Measurements from ENCODE around the gene MYO15A. TPM values are rescaled to one million over a fixed set of nuclear protein-coding genes. Genes with fewer than 3 reads are reported as not detected.

MYO15A gene
- total RNA-seq, 1 experiment from 2014 or later: 0.26 TPM

- TF ChIP-seq EZH2phosphoT487 (IDR thresholded peaks at IDR 0.05; ENCODE audit: borderline replicate concordance, low read length): no peak
- TF ChIP-seq EZH2 (IDR thresholded peaks at IDR 0.05; ENCODE audit: low read length, unreplicated experiment): no peak
- TF ChIP-seq CTCF (conservative IDR thresholded peaks at IDR 0.05; ENCODE audit: low read depth, low read length): no peak
Observed at GRCh38 chr17:18176176-18176575, 67.6 kb downstream of the MYO15A start.

GRCh38 chr17:18177133-18177532 is 68.6 kb downstream of the MYO15A start:
- H2AFZ ChIP-seq (ENCODE audit: low read length): no peak overlapping the region
- H3K4me3 ChIP-seq (ENCODE audit: low read length): no peak overlapping the region
- H3K79me2 ChIP-seq (ENCODE audit: low read length): 0 out of 2 replicates have a peak, but pooled peaks cover under 1% of the 10 kb centered on the region
- no peak for DNase-seq
- H3K27me3 ChIP-seq (ENCODE audit: low read length): no peaks in the 10 kb centered on the region
- no peak overlapping the region for H3K9ac ChIP-seq (ENCODE audit: low read length)
- ChIA-PET CTCF (no interaction called here), POLR2A (ENCODE audit: unreplicated experiment) (no interaction called here)
- TF ChIP-seq EZH2 (IDR thresholded peaks at IDR 0.05; ENCODE audit: low read length, unreplicated experiment) (no peak), CTCF (conservative IDR thresholded peaks at IDR 0.05; ENCODE audit: low read depth, low read length) (no peak), EZH2phosphoT487 (IDR thresholded peaks at IDR 0.05; ENCODE audit: borderline replicate concordance, low read length) (no peak)
- intact Hi-C loops (cut with micrococcal nuclease): no loop called here
- no peak overlapping the region for H3K4me2 ChIP-seq (ENCODE audit: low read length)
- peaks cover 13% of the 10 kb centered on the region for H3K4me1 ChIP-seq (ENCODE audit: insufficient read depth, low read length)
- no peaks in the 10 kb centered on the region for H3K9me2 ChIP-seq (replicated peaks; ENCODE audit: low read length)
- no TSS peak for BruUV-seq (replicated peaks)
- H3F3A ChIP-seq (ENCODE audit: low read length, unreplicated experiment): no peaks in the 10 kb centered on the region
- no peaks in the 10 kb centered on the region for H4K20me1 ChIP-seq (ENCODE audit: low read length)
- no peaks in the 10 kb centered on the region for H3K36me3 ChIP-seq (ENCODE audit: low read depth, low read length)
- ATAC-seq: no peak
- no peaks in the 10 kb centered on the region for H3K9me3 ChIP-seq (ENCODE audit: low read length)
- H3K27ac ChIP-seq (ENCODE audit: low read length): no peak overlapping the region

More at GRCh38 chr17:18176176-18176575, 67.6 kb downstream of the MYO15A start:
- DNase-seq: no peak
- H3K27me3 ChIP-seq (ENCODE audit: low read length): no peaks in the 10 kb centered on the region
- no peaks in the 10 kb centered on the region for H3K9me2 ChIP-seq (replicated peaks; ENCODE audit: low read length)
- H2AFZ ChIP-seq (ENCODE audit: low read length): no peak overlapping the region
- H3K4me1 ChIP-seq (ENCODE audit: insufficient read depth, low read length): peaks cover 4% of the 10 kb centered on the region; the same call in 1 of the 2 replicates
- ChIA-PET CTCF (interaction anchor here (0.5 kb wide), 1 partner anchor 97 kb away, joined by 4 read pairs; no protein-coding TSS in a partner anchor), POLR2A (ENCODE audit: unreplicated experiment) (no interaction called here)
- no peak for ATAC-seq
- intact Hi-C loops (cut with micrococcal nuclease): no loop called here
- no peak overlapping the region for H3K9ac ChIP-seq (ENCODE audit: low read length)
- no peaks in the 10 kb centered on the region for H3K36me3 ChIP-seq (ENCODE audit: low read depth, low read length)
- no peaks in the 10 kb centered on the region for H3K9me3 ChIP-seq (ENCODE audit: low read length)
- no peak overlapping the region for H3K4me3 ChIP-seq (ENCODE audit: low read length)
- BruUV-seq (replicated peaks): no TSS peak
- no peaks in the 10 kb centered on the region for H3F3A ChIP-seq (ENCODE audit: low read length, unreplicated experiment)
- H3K27ac ChIP-seq (ENCODE audit: low read length): no peak overlapping the region
- H3K4me2 ChIP-seq (ENCODE audit: low read length): no peak overlapping the region
- no peaks in the 10 kb centered on the region for H3K79me2 ChIP-seq (ENCODE audit: low read length)
- H4K20me1 ChIP-seq (ENCODE audit: low read length): no peaks in the 10 kb centered on the region

- Histone ChIP-seq H3K4me3 (ENCODE audit: low read length) (no peak overlapping the region), H2AFZ (ENCODE audit: low read length) (no peak overlapping the region), H3K27me3 (ENCODE audit: low read length) (no peaks in the 10 kb centered on the region), H3F3A (ENCODE audit: low read length, unreplicated experiment) (no peaks in the 10 kb centered on the region), H3K9me3 (ENCODE audit: low read length) (no peaks in the 10 kb centered on the region), H3K9ac (ENCODE audit: low read length) (no peak overlapping the region), H3K27ac (ENCODE audit: low read length) (no peak overlapping the region), H4K20me1 (ENCODE audit: low read length) (no peaks in the 10 kb centered on the region), H3K9me2 (replicated peaks; ENCODE audit: low read length) (no peaks in the 10 kb centered on the region), H3K36me3 (ENCODE audit: low read depth, low read length) (no peaks in the 10 kb centered on the region), H3K4me1 (ENCODE audit: insufficient read depth, low read length) (peaks cover 19% of the 10 kb centered on the region), H3K4me2 (ENCODE audit: low read length) (no peak overlapping the region), H3K79me2 (ENCODE audit: low read length) (0 out of 2 replicates have a peak, but pooled peaks cover 3% of the 10 kb centered on the region)
- DNase-seq (no peak), ATAC-seq (no peak)
- CTCF ChIA-PET: interaction anchor here (0.7 kb wide), 1 partner anchor 185 kb away, joined by 4 read pairs; no protein-coding TSS in a partner anchor
- no peak for TF ChIP-seq EZH2phosphoT487 (IDR thresholded peaks at IDR 0.05; ENCODE audit: borderline replicate concordance, low read length)
- TF ChIP-seq CTCF (conservative IDR thresholded peaks at IDR 0.05; ENCODE audit: low read depth, low read length): no peak
- no peak for TF ChIP-seq EZH2 (IDR thresholded peaks at IDR 0.05; ENCODE audit: low read length, unreplicated experiment)
- no TSS peak for BruUV-seq (replicated peaks)
- POLR2A ChIA-PET (ENCODE audit: unreplicated experiment): no interaction called here
- intact Hi-C loops (cut with micrococcal nuclease): no loop called here
Observed at GRCh38 chr17:18177722-18178121, 69.2 kb downstream of the MYO15A start.

All from PC-3 (cell line).